NK-92 treated with Interleukin-12 subunit alpha and Interleukin-12 subunit beta, amount 100 ng/mL, for 24 hours (cell line): Measurements from ENCODE around the gene GRIK4.

Experiments
- DNase-seq: peaks from one replicate; lab custom pipeline; 2025; lab: John Stamatoyannopoulos, UW

Gene GRIK4

GRCh38 chr11:120814531-120815318 lies 303.2 kb downstream of the GRIK4 start:
- DNase-seq = no peak

- no peak for DNase-seq
These were observed 304.0 kb downstream of the GRIK4 start for GRCh38 chr11:120815319-120816100.

- DNase-seq = no peak
These were observed 304.6 kb downstream of the GRIK4 start for GRCh38 chr11:120816176-120816575.

- no peak for DNase-seq
These were observed 305.2 kb downstream of the GRIK4 start for GRCh38 chr11:120816711-120817110.

- DNase-seq = no peak
These were observed 305.6 kb downstream of the GRIK4 start for GRCh38 chr11:120817158-120817557.

GRCh38 chr11:120818097-120818496 lies 306.5 kb downstream of the GRIK4 start:
- no peak for DNase-seq

GRCh38 chr11:120819003-120819402 lies 307.5 kb downstream of the GRIK4 start:
- DNase-seq = no peak

GRCh38 chr11:120819437-120820365 lies 308.2 kb downstream of the GRIK4 start:
- DNase-seq = no peak

- DNase-seq = no peak
These were observed 311.6 kb downstream of the GRIK4 start for GRCh38 chr11:120823159-120823558.

GRCh38 chr11:120824242-120824641 lies 312.7 kb downstream of the GRIK4 start:
- DNase-seq = no peak

- no peak for DNase-seq
These were observed 315.6 kb downstream of the GRIK4 start for GRCh38 chr11:120827198-120827597.

- DNase-seq = no peak
These were observed 316.3 kb downstream of the GRIK4 start for GRCh38 chr11:120827820-120828219.

GRCh38 chr11:120828847-120829246 lies 317.3 kb downstream of the GRIK4 start:
- no peak for DNase-seq

- no peak for DNase-seq
These were observed 318.6 kb downstream of the GRIK4 start for GRCh38 chr11:120830085-120830620.

- no peak for DNase-seq
These were observed 321.1 kb downstream of the GRIK4 start for GRCh38 chr11:120832481-120833238.

GRCh38 chr11:120834686-120835210 lies 323.2 kb downstream of the GRIK4 start:
- no peak for DNase-seq

- no peak for DNase-seq
These were observed 324.2 kb downstream of the GRIK4 start for GRCh38 chr11:120835601-120836228.

- no peak for DNase-seq
These were observed 326.1 kb downstream of the GRIK4 start for GRCh38 chr11:120837696-120838095.

GRCh38 chr11:120839201-120839600 lies 327.7 kb downstream of the GRIK4 start:
- DNase-seq = no peak

- DNase-seq = no peak
These were observed 328.4 kb downstream of the GRIK4 start for GRCh38 chr11:120839846-120840402.
